ENCODE data around the gene DICER1.

DNA sequence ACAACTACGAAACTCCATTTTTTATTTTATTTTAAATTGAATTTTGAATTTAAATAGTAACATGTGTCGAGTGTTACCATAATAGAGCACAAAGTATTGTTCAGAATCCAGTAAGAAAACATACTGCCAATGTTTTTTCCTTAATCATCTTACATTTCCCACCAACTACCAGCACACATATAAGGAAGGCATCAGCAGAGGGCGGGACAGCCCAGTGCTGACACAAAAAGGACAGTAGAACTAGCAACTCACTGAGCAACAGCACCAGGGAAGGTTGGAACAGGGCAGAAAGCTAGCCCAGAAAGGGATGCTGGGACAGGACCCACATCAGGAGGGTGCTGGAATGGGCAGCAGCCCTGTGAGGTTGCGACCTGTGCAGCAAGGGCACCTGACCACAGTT, 43.9 kb downstream of the DICER1 start:
- TF ChIP-seq, protein P1, sequence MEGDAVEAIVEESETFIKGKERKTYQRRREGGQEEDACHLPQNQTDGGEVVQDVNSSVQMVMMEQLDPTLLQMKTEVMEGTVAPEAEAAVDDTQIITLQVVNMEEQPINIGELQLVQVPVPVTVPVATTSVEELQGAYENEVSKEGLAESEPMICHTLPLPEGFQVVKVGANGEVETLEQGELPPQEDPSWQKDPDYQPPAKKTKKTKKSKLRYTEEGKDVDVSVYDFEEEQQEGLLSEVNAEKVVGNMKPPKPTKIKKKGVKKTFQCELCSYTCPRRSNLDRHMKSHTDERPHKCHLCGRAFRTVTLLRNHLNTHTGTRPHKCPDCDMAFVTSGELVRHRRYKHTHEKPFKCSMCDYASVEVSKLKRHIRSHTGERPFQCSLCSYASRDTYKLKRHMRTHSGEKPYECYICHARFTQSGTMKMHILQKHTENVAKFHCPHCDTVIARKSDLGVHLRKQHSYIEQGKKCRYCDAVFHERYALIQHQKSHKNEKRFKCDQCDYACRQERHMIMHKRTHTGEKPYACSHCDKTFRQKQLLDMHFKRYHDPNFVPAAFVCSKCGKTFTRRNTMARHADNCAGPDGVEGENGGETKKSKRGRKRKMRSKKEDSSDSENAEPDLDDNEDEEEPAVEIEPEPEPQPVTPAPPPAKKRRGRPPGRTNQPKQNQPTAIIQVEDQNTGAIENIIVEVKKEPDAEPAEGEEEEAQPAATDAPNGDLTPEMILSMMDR (IDR thresholded peaks at IDR 0.05; ENCODE audit: borderline replicate concordance, extremely low read depth, low read length, poor library complexity, severe bottlenecking): no peak
- no peak for TF ChIP-seq EZH2 (IDR thresholded peaks at IDR 0.05; ENCODE audit: borderline replicate concordance, low read depth, low read length, severe bottlenecking)

All from DND-41 (cell line).